ENCODE data around the gene PPEF1. TPM values are rescaled to one million over a fixed set of nuclear protein-coding genes. Genes with fewer than 3 reads are reported as not detected.

PPEF1 gene
- total RNA-seq, 4 donors from 2014 or later, result 0.62 to 1.0 TPM; not detected in 2

DNA sequence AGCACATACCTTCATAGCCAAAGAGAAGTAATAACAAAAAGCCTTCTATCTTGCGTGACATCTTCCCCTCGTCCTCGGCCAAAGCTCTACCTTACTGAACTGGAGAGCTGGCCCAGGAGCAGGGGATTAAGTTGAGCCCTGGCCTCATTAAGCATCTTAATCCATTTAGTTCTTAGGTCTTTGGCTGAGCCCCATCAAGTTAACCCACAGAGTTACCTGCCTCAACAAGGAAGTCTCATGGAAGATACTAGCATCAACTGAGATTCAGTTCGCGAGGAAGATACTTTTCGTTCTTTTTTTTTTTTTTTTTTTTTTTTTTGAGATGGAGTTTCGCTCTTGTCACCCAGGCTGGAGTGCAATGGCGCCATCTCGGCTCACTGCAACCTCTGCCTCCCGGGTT, 35.4 kb upstream of the PPEF1 start, which contains the start of gene RS1:
Gene RS1 (minus strand): TSS at position 101 of the 400 bp plus-strand sequence. CDS start 40 bp downstream, at position 61.
- 85 to 89% methylated on average over 8 to 10 of the region's 10 CpGs for whole genome bisulfite sequencing, 2 donors
- no peak for DNase-seq (ENCODE audit: low spot score in 2 of 2)
- H3K4me3 ChIP-seq (ENCODE audit: low read depth, poor library complexity, severe bottlenecking), result no peak within 1 kb of the TSS
- intact Hi-C loops (cut with DNase I; ENCODE audit: low total_unique reads), result no loop called here
- TF ChIP-seq, protein P1, sequence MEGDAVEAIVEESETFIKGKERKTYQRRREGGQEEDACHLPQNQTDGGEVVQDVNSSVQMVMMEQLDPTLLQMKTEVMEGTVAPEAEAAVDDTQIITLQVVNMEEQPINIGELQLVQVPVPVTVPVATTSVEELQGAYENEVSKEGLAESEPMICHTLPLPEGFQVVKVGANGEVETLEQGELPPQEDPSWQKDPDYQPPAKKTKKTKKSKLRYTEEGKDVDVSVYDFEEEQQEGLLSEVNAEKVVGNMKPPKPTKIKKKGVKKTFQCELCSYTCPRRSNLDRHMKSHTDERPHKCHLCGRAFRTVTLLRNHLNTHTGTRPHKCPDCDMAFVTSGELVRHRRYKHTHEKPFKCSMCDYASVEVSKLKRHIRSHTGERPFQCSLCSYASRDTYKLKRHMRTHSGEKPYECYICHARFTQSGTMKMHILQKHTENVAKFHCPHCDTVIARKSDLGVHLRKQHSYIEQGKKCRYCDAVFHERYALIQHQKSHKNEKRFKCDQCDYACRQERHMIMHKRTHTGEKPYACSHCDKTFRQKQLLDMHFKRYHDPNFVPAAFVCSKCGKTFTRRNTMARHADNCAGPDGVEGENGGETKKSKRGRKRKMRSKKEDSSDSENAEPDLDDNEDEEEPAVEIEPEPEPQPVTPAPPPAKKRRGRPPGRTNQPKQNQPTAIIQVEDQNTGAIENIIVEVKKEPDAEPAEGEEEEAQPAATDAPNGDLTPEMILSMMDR (IDR thresholded peaks at IDR 0.05), result no peak
- no peak for TF ChIP-seq POLR2A (IDR thresholded peaks at IDR 0.05)

DNA sequence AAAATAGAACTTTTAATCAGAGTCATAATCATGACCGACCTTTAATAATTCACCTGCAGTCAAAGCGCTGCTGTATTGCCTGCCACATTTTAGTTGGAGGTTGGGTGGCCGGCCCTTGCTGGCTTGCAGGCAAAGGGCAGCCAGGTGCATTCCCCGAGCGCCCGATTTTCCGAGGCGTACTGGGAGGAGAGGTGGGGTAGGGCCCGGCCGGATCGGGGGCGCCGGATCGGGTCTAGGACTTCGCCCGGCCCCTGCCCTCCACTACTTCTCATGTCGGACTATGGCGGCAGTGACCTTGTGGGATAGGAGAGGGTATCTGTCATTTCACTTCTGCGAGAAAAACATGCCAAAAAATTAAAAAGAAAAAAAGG, 33.0 kb upstream of the PPEF1 start:
- 3 to 32% methylated on average over 18 to 19 of the region's 19 CpGs for WGBS, 2 donors
- peak overlapping the region; percentile 15 for H3K4me3 ChIP-seq (ENCODE audit: low read depth, poor library complexity, severe bottlenecking)
- DNase-seq (ENCODE audit: low spot score in 2 of 2), result peak in 1 of 2 donors; percentile 86
- intact Hi-C loops (cut with DNase I; ENCODE audit: low total_unique reads), result no loop called here
- no peak for TF ChIP-seq POLR2A (IDR thresholded peaks at IDR 0.05)

- TF ChIP-seq POLR2A (IDR thresholded peaks at IDR 0.05), result no peak
- TF ChIP-seq, protein P1 (IDR thresholded peaks at IDR 0.05), result no peak
- DNase-seq (ENCODE audit: low spot score in 2 of 2), result peak; percentile 64 to 95
- intact Hi-C loops (cut with DNase I; ENCODE audit: low total_unique reads), result no loop called here
- WGBS, 2 donors, result 0 to 22% methylated on average over 26 to 67 of the region's 74 CpGs
- peak overlapping the region; percentile 45 for H3K4me3 ChIP-seq (ENCODE audit: low read depth, poor library complexity, severe bottlenecking)
Measured at GRCh38 chrX:18674788-18675735, 32.4 kb upstream of the PPEF1 start.

DNA sequence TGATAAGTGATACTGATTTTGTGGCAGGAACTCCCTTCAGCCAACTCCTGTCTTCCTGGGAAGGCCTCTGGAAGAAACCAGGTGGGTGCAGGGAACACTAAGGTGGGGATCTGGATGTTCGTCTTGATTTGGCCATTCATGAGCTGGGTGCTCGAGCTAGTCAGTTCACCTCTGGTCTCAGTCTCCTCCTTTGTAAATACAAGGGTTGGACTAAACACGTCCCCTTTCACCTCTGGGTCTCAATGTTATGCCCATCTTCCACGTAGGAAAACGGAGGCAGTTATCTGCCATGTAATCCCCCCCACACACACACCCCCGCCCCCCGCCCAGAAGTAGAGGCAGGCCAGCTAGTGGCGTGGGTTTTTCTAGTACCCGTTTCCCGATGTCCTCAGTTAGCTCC, 31.4 kb upstream of the PPEF1 start:
- no peak for DNase-seq (ENCODE audit: low spot score in 2 of 2)
- TF ChIP-seq, protein P1 (IDR thresholded peaks at IDR 0.05), result no peak
- TF ChIP-seq POLR2A (IDR thresholded peaks at IDR 0.05), result no peak
- WGBS, 2 donors, result 82 to 84% methylated on average over 10 of the region's 10 CpGs
- intact Hi-C loops (cut with DNase I; ENCODE audit: low total_unique reads), result no loop called here
- no peak overlapping the region for H3K4me3 ChIP-seq (ENCODE audit: low read depth, poor library complexity, severe bottlenecking)

GRCh38 chrX:18676470-18676869, 31.0 kb upstream of the PPEF1 start:
- TF ChIP-seq, protein P1 (IDR thresholded peaks at IDR 0.05), result no peak
- TF ChIP-seq POLR2A (IDR thresholded peaks at IDR 0.05), result no peak
- WGBS, 2 donors, result 59 to 68% methylated on average over 10 to 11 of the region's 11 CpGs
- no peak overlapping the region for H3K4me3 ChIP-seq (ENCODE audit: low read depth, poor library complexity, severe bottlenecking)
- intact Hi-C loops (cut with DNase I; ENCODE audit: low total_unique reads), result no loop called here
- no peak for DNase-seq (ENCODE audit: low spot score in 2 of 2)

GRCh38 chrX:18677161-18677869, 30.1 kb upstream of the PPEF1 start:
- DNase-seq (ENCODE audit: low spot score in 2 of 2), result no peak
- TF ChIP-seq, protein P1 (IDR thresholded peaks at IDR 0.05), result no peak
- no peak for TF ChIP-seq POLR2A (IDR thresholded peaks at IDR 0.05)
- WGBS, 2 donors, result 81 to 87% methylated on average over 12 to 17 of the region's 17 CpGs
- intact Hi-C loops (cut with DNase I; ENCODE audit: low total_unique reads), result no loop called here
- H3K4me3 ChIP-seq (ENCODE audit: low read depth, poor library complexity, severe bottlenecking), result no peak overlapping the region

All from lower leg skin (tissue), 4 donors.